HS-27A (cell line): Measurements from ENCODE around the gene CDCA8.

Source experiments
- DNase-seq: peaks from one replicate; pipeline ENCODE4 v3.0.0-alpha.2; 2012; ENCODE audit warnings: low read depth, missing footprints

Gene CDCA8

GRCh38 chr1:37692078-37692833 lies at the start of gene CDCA8:
TSS of gene CDCA8 (plus strand) at chr1:37692516. CDS start at chr1:37692691, 175 bp downstream.
- peak; percentile 95 for DNase-seq

GRCh38 chr1:37647281-37647680 lies 45.0 kb upstream of the CDCA8 start:
- no peak for DNase-seq

- no peak for DNase-seq
Observed at GRCh38 chr1:37650173-37650572, 42.1 kb upstream of the CDCA8 start.

GRCh38 chr1:37650721-37651120 lies 41.6 kb upstream of the CDCA8 start:
- no peak for DNase-seq

GRCh38 chr1:37651803-37652202 lies 40.5 kb upstream of the CDCA8 start:
- DNase-seq: no peak

- no peak for DNase-seq
Observed at GRCh38 chr1:37652976-37653375, 39.3 kb upstream of the CDCA8 start.

- DNase-seq: no peak
Observed at GRCh38 chr1:37653906-37654305, 38.4 kb upstream of the CDCA8 start.

GRCh38 chr1:37655274-37655673 lies 37.0 kb upstream of the CDCA8 start:
- no peak for DNase-seq

GRCh38 chr1:37656026-37656425 lies 36.3 kb upstream of the CDCA8 start:
- no peak for DNase-seq

GRCh38 chr1:37656881-37657280 lies 35.4 kb upstream of the CDCA8 start:
- DNase-seq: no peak

- DNase-seq: no peak
Observed at GRCh38 chr1:37657620-37658412, 34.5 kb upstream of the CDCA8 start.

- no peak for DNase-seq
Observed at GRCh38 chr1:37658486-37658885, 33.8 kb upstream of the CDCA8 start.

GRCh38 chr1:37660664-37661063 lies 31.7 kb upstream of the CDCA8 start:
- DNase-seq: no peak

GRCh38 chr1:37661401-37661800 lies 30.9 kb upstream of the CDCA8 start:
- DNase-seq: no peak

GRCh38 chr1:37662031-37662755 lies 30.1 kb upstream of the CDCA8 start:
- DNase-seq: no peak

- DNase-seq: no peak
Observed at GRCh38 chr1:37663426-37664000, 28.8 kb upstream of the CDCA8 start.

- DNase-seq: no peak
Observed at GRCh38 chr1:37666241-37666867, 26.0 kb upstream of the CDCA8 start.

- DNase-seq: no peak
Observed at GRCh38 chr1:37667023-37667671, 25.2 kb upstream of the CDCA8 start.

- DNase-seq: no peak
Observed at GRCh38 chr1:37670133-37670532, 22.2 kb upstream of the CDCA8 start.

GRCh38 chr1:37671261-37671660 lies 21.1 kb upstream of the CDCA8 start:
- no peak for DNase-seq

- no peak for DNase-seq
Observed at GRCh38 chr1:37672136-37672870, 20.0 kb upstream of the CDCA8 start.
